K562 (cell line): Measurements from ENCODE around the gene TFEB. TPM values are rescaled to one million over a fixed set of nuclear protein-coding genes. Genes with fewer than 3 reads are reported as not detected.

Source experiments
- ATAC-seq: fragments of 200-7000 bp; cut with Tn5 transposase; 3 replicates; pipeline ENCODE4 v1.9.1; 2020; ENCODE audit warnings: moderate library complexity
- BruUV-seq: library from RNA; stranded (reverse); fragments of 400-500 nt; replicated peaks from 2 replicates; lab custom pipeline; 2021; lab: Mats Ljungman, UMichigan
- CTCF ChIA-PET: fragments of 300-600 bp; formaldehyde crosslinking; extraction: SDS; loops from one replicate; lab custom pipeline; 2021; ENCODE audit warnings: low intra/inter-chr PET ratio; lab: Yijun Ruan, JAX
- POLR2A ChIA-PET: fragments of 300-600, 350-650 bp; sonication (Branson Sonifier 250); formaldehyde crosslinking; extraction: SDS; loops from one replicate; lab custom pipeline; 2021; ENCODE audit warnings: antibody characterized with exemption, inconsistent platforms; lab: Yijun Ruan, JAX
- DNase-seq, 4 experiments: peaks; one replicate each; pipeline versions ENCODE4 v3.0.0 to v3.0.0-alpha.2; 2011 to 2018; ENCODE audit warnings: low spot score in 3 of 4, mixed read lengths in 3 of 4; ENCODE audit errors: extremely low read depth in 1 of 4
- FAIRE-seq: peaks from 2 replicates; lab custom pipeline; 2011; peaks lifted over from hg19 to GRCh38; lab: Jason Lieb, UNC
- H2AFZ ChIP-seq: 2 replicates; pipeline ENCODE4 v1.6.0; 2011; ENCODE audit warnings: low read depth, low read length, control low read depth, inconsistent platforms
- H3K27ac ChIP-seq: fragments of 200-600 bp; 3 replicates; pipeline ENCODE4 v1.8.0; 2011; ENCODE audit warnings: low read depth, mild to moderate bottlenecking, control low read depth, inconsistent platforms, low read length, moderate library complexity, mixed read lengths; ENCODE audit errors: extremely low read depth
- H3K27me3 ChIP-seq, 2 experiments: fragments of 300-600 bp in 1 of 2; 2 replicates in 1 of 2; 3 replicates in 1 of 2; pipeline versions ENCODE4 v1.6.0 to v1.8.0; 2011; ENCODE audit warnings: inconsistent platforms in 2 of 2, low read length in 2 of 2, mild to moderate bottlenecking in 1 of 2, mixed read lengths in 1 of 2, moderate library complexity in 1 of 2; ENCODE audit not compliant: control insufficient read depth in 2 of 2, insufficient read depth in 2 of 2
- H3K36me3 ChIP-seq: fragments of 300-600 bp; 3 replicates; pipeline ENCODE4 v1.8.0; 2011; ENCODE audit warnings: mild to moderate bottlenecking, low read length, inconsistent platforms; ENCODE audit not compliant: control insufficient read depth, insufficient read depth
- H3K4me1 ChIP-seq, 2 experiments: fragments of 200-600 bp in 1 of 2; replicated peaks in 1 of 2; 2 replicates in 1 of 2; 3 replicates in 1 of 2; pipeline versions ENCODE4 v1.5.1 to v1.8.0; 2011; ENCODE audit warnings: inconsistent platforms in 2 of 2, low read length in 2 of 2, mild to moderate bottlenecking in 1 of 2, mixed read lengths in 1 of 2, moderate library complexity in 1 of 2; ENCODE audit not compliant: control insufficient read depth in 2 of 2, insufficient read depth in 2 of 2
- H3K4me2 ChIP-seq: 2 replicates; pipeline ENCODE4 v1.6.1; 2011; ENCODE audit warnings: low read length, control low read depth, inconsistent platforms, mixed read lengths; ENCODE audit not compliant: insufficient read depth
- H3K4me3 ChIP-seq: fragments of 200-600 bp; sonication (generic), shearing (Covaris generic); 2 replicates; pipeline ENCODE4 v1.5.1; 2016; ENCODE audit warnings: control low read depth, inconsistent platforms
- H3K79me2 ChIP-seq: fragments of 200-600 bp; 3 replicates; pipeline ENCODE4 v1.8.0; 2011; ENCODE audit warnings: low read length, inconsistent platforms; ENCODE audit not compliant: control insufficient read depth, insufficient read depth
- H3K9ac ChIP-seq, 2 experiments: 2 replicates each; pipeline versions ENCODE4 v1.6.0 to v1.6.1; 2011; ENCODE audit warnings: low read depth in 2 of 2, low read length in 2 of 2, control low read depth in 1 of 2, inconsistent platforms in 1 of 2, mild to moderate bottlenecking in 1 of 2, mixed read lengths in 1 of 2; ENCODE audit not compliant: insufficient read depth in 1 of 2
- H3K9me1 ChIP-seq: one replicate; pipeline ENCODE4 v1.6.0; 2011; ENCODE audit warnings: inconsistent platforms, mild to moderate bottlenecking, low read length, moderate library complexity; ENCODE audit not compliant: control insufficient read depth, insufficient read depth
- H3K9me3 ChIP-seq: replicated peaks from 2 replicates; pipeline ENCODE4 v1.5.1; 2011; ENCODE audit warnings: low read depth, low read length, inconsistent platforms; ENCODE audit not compliant: control insufficient read depth, insufficient read depth
- H4K20me1 ChIP-seq: replicated peaks from 2 replicates; pipeline ENCODE4 v1.6.1; 2011; ENCODE audit warnings: low read length, inconsistent platforms, mixed read lengths; ENCODE audit not compliant: control insufficient read depth, insufficient read depth
- ARID1B ChIP-seq: fragments of 450-650 bp; IDR thresholded peaks from 2 replicates; pipeline ENCODE4 v1.6.1; 2016; ENCODE audit warnings: antibody characterized with exemption, mild to moderate bottlenecking, inconsistent platforms
- BRF1 ChIP-seq: IDR thresholded peaks from 3 replicates; pipeline ENCODE4 v1.6.1; 2011; ENCODE audit warnings: borderline replicate concordance, mild to moderate bottlenecking; ENCODE audit not compliant: insufficient read length; ENCODE audit errors: extremely low read depth
- CREM ChIP-seq: IDR thresholded peaks from 2 replicates; pipeline ENCODE4 v1.6.1; 2014; ENCODE audit warnings: antibody characterized with exemption, low read depth
- FIP1L1 ChIP-seq: fragments of 200-400 bp; formaldehyde crosslinking; IDR thresholded peaks from 2 replicates; pipeline ENCODE4 v1.6.1; 2018; ENCODE audit warnings: mild to moderate bottlenecking, low read depth, low read length; ENCODE audit not compliant: poor library complexity, severe bottlenecking
- HNRNPL ChIP-seq: fragments of 200-400 bp; formaldehyde crosslinking; IDR thresholded peaks from 2 replicates; pipeline ENCODE4 v1.6.1; 2017; ENCODE audit warnings: low read depth, mild to moderate bottlenecking, low read length
- NFIC ChIP-seq: fragments of 450-650 bp; IDR thresholded peaks from 2 replicates; pipeline ENCODE4 v1.6.1; 2017; ENCODE audit warnings: mild to moderate bottlenecking, inconsistent platforms
- NFIX ChIP-seq: fragments of 250-450 bp; sonication (Bioruptor Pico); IDR thresholded peaks from 2 replicates; pipeline ENCODE4 v1.4.0; 2020; ENCODE audit warnings: low read depth, mild to moderate bottlenecking, moderate library complexity
- NR1H2 ChIP-seq: sonication (generic); formaldehyde crosslinking; IDR thresholded peaks from 2 replicates; pipeline ENCODE4 v1.4.0; 2020; ENCODE audit warnings: mild to moderate bottlenecking, missing genetic modification reagents
- NUFIP1 ChIP-seq: fragments of 450-650 bp; IDR thresholded peaks from 2 replicates; pipeline ENCODE4 v1.6.1; 2018; ENCODE audit not compliant: partially characterized antibody
- RBBP5 ChIP-seq: fragments of 200-600 bp; sonication (generic); IDR thresholded peaks from 2 replicates; pipeline ENCODE4 v1.6.1; 2012; ENCODE audit warnings: borderline replicate concordance, mild to moderate bottlenecking, low read length, control low read depth, inconsistent platforms; ENCODE audit not compliant: insufficient read depth, poor library complexity, severe bottlenecking
- SMARCA5 ChIP-seq: fragments of 450-650 bp; IDR thresholded peaks from 2 replicates; pipeline ENCODE4 v1.6.1; 2016
- ZC3H11A ChIP-seq: IDR thresholded peaks from 2 replicates; pipeline ENCODE4 v1.6.1; 2012; ENCODE audit warnings: low read depth, low read length, improper control_type of control experiment
- ZNF124 ChIP-seq: sonication (generic); formaldehyde crosslinking; IDR thresholded peaks from 2 replicates; pipeline ENCODE4 v1.8.1; 2022; ENCODE audit warnings: missing genetic modification reagents
- ZNF146 ChIP-seq: IDR thresholded peaks from one replicate; pipeline ENCODE4 v1.6.1; 2018; ENCODE audit warnings: missing compliant biosample characterization; ENCODE audit not compliant: unreplicated experiment
- ZNF217 ChIP-seq: sonication (generic); formaldehyde crosslinking; IDR thresholded peaks from 2 replicates; pipeline ENCODE4 v1.8.0; 2022; ENCODE audit warnings: mild to moderate bottlenecking, missing genetic modification reagents
- ZNF232 ChIP-seq: sonication (generic); formaldehyde crosslinking; IDR thresholded peaks from 2 replicates; pipeline ENCODE4 v1.8.0; 2022; ENCODE audit warnings: mild to moderate bottlenecking, missing genetic modification reagents
- ZNF445 ChIP-seq: fragments of 250-450 bp; sonication (Bioruptor Pico); IDR thresholded peaks from 2 replicates; pipeline ENCODE4 v1.4.0; 2020; ENCODE audit warnings: low read depth, mild to moderate bottlenecking, moderate library complexity
- WGBS: fragments of 100-300 bp; shearing (Covaris generic); methylation state at CpG from one replicate; pipeline ENCODE4 v1.1.6; 2016; ENCODE audit warnings: low coverage, mixed read lengths; ENCODE audit not compliant: insufficient coverage; ENCODE audit errors: missing lambda C conversion rate; 5-methylcytosine and 5-hydroxymethylcytosine counted together
- in situ Hi-C: fragments of 300-500 bp; cut with MboI; formaldehyde crosslinking; loops from 4 replicates; pipeline ENCODE4 v1.15.0; 2018; ENCODE audit warnings: inconsistent platforms, mixed read lengths
- intact Hi-C: fragments of 100-400 bp; cut with micrococcal nuclease; formaldehyde crosslinking; loops from 2 replicates; pipeline ENCODE4 v1.14.2; 2022
- polyA plus RNA-seq, 8 experiments: library from polyadenylated mRNA; depleted of rRNA in 4 of 8; stranded (reverse) in 5 of 8; unstranded in 3 of 8; fragments of >200 nt; fragmentation: Nextera tagmentation in 2 of 8; fragmentation: Illumina TruSeq in 1 of 8; extraction: Ambion mirVana in 2 of 8; extraction: Trizol in 1 of 8; gene quantifications; 2 replicates each; pipeline versions ENCODE4 v1.2.1 to v1.2.3, GENCODE V29; 2011 to 2014; ENCODE audit warnings: inconsistent platforms in 1 of 8, missing spikeins in 1 of 8
- total RNA-seq, 7 experiments: library from RNA; depleted of rRNA in 6 of 7; stranded (reverse); fragments of >200 nt in 6 of 7; fragmentation: Illumina TruSeq in 2 of 7; extraction: Trizol in 2 of 7; gene quantifications; 2 replicates each; pipeline versions ENCODE4 v1.2.1 to v1.2.3, GENCODE V29; 2011 to 2021; ENCODE audit warnings: low replicate concordance in 1 of 7
- TF ChIP-seq, protein P1 (sequence below): fragments of 250-450 bp; sonication (Bioruptor Pico); IDR thresholded peaks from 2 replicates; pipeline ENCODE4 v1.8.0; 2021; ENCODE audit warnings: mild to moderate bottlenecking, moderate library complexity

Gene TFEB
- total and polyA plus RNA-seq, 9 of the 15 experiments (the other 6 are each of a cell fraction or from before 2014, with no cell fraction given), result 0.04 to 4.7 (median 2.0) TPM

DNA sequence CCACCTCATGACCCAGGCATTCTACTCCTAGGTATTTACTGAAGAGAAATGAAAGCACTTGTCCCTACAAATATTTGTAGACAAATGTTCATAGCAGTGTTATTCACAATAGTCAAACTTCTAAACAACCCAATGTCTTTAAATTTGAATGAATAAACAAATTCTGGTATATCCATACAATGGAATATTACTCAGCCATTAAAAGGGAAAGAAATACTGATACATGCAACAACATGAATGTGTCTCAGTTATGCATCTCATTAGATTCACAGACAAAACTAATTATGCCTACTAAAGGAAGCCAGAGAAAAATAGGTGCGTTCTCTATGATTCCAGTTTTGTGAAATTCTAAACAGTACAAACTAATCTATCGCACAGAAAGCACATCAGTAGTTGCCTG, 66.4 kb downstream of the TFEB start:
- DNase-seq (no peak), FAIRE-seq (no peak), ATAC-seq (no peak)
- Histone ChIP-seq H3K9ac (no peak overlapping the region), H3K4me2 (no peak overlapping the region), H3K4me1 (no peaks in the 10 kb centered on the region), H3K79me2 (no peaks in the 10 kb centered on the region), H3K9me3 (no peaks in the 10 kb centered on the region), H3K27ac (no peak overlapping the region), H3K27me3 (peaks cover 23 to 37% of the 10 kb centered on the region in 2 experiments; a peak in 4 of 5 replicates), H3K9me1 (no peaks in the 10 kb centered on the region), H3K4me3 (no peak overlapping the region), H2AFZ (no peak overlapping the region), H4K20me1 (no peaks in the 10 kb centered on the region; the same call in 1 of the 2 replicates), H3K36me3 (no peaks in the 10 kb centered on the region)
- no peak for TF ChIP-seq ZNF217 (CRISPR knock-in tag)
- no peak for TF ChIP-seq NFIC
- no peak for TF ChIP-seq ZC3H11A
- TF ChIP-seq NR1H2 (CRISPR knock-in tag), result no peak
- TF ChIP-seq ZNF146 (CRISPR knock-in tag), result peak; percentile 37
- ChIA-PET POLR2A (interaction anchor here (0.7 kb wide), 1 partner anchor 30 kb away, joined by 3 read pairs; no protein-coding TSS in a partner anchor), CTCF (no interaction called here)
- in situ Hi-C loops, result no loop called here
- no TSS peak for BruUV-seq
- intact Hi-C loops, result no loop called here
- 0% methylated on average over 2 of the region's 2 CpGs for WGBS

DNA sequence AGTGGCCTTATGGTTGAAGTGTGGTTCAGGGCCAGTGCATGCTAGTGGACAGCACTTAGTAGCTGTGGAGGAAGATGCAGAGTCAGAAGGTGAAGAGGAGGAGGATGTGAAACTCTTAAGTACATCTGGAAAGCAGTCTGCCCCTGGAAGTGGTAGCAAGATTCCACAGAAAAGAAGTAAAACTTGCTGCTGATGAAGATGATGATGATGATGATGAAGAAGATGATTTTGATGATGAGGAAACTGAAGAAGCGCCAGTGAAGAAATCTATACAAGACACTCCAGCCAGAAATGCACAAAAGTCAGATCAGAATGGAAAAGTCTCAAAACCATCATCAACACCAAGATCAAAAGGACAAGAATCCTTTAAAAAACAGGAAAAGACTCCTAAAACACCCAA, 68.2 kb downstream of the TFEB start:
- BruUV-seq, result no TSS peak
- Histone ChIP-seq H3K9ac (no peak overlapping the region), H3K27me3 (peaks cover 15 to 31% of the 10 kb centered on the region in 2 experiments; a peak in 4 of 5 replicates), H3K4me1 (no peaks in the 10 kb centered on the region), H3K27ac (no peak overlapping the region), H3K9me1 (no peaks in the 10 kb centered on the region), H3K36me3 (no peaks in the 10 kb centered on the region), H3K9me3 (no peaks in the 10 kb centered on the region), H2AFZ (no peak overlapping the region), H3K4me2 (no peak overlapping the region), H3K4me3 (no peak overlapping the region), H4K20me1 (no peaks in the 10 kb centered on the region), H3K79me2 (no peaks in the 10 kb centered on the region)
- WGBS, result 0% methylated on average over 1 of the region's 1 CpG
- ATAC-seq (no peak), DNase-seq (no peak), FAIRE-seq (no peak)
- CTCF ChIA-PET, result interaction anchor here (0.6 to 0.7 kb wide), 2 partner anchors 10 to 655 kb away, joined by 3 to 7 read pairs; no protein-coding TSS in a partner anchor
- intact Hi-C loops (no loop called here), in situ Hi-C loops (no loop called here)
- POLR2A ChIA-PET, result no interaction called here
- TF ChIP-seq RBBP5 (no peak), ZNF445 (CRISPR knock-in tag) (no peak), SMARCA5 (no peak), FIP1L1 (no peak), HNRNPL (no peak), CREM (no peak), NFIX (no peak), ZNF124 (CRISPR knock-in tag) (no peak), ZNF232 (CRISPR knock-in tag) (no peak), NUFIP1 (no peak), BRF1 (no peak), ARID1B (no peak)
- TF ChIP-seq, protein P1, sequence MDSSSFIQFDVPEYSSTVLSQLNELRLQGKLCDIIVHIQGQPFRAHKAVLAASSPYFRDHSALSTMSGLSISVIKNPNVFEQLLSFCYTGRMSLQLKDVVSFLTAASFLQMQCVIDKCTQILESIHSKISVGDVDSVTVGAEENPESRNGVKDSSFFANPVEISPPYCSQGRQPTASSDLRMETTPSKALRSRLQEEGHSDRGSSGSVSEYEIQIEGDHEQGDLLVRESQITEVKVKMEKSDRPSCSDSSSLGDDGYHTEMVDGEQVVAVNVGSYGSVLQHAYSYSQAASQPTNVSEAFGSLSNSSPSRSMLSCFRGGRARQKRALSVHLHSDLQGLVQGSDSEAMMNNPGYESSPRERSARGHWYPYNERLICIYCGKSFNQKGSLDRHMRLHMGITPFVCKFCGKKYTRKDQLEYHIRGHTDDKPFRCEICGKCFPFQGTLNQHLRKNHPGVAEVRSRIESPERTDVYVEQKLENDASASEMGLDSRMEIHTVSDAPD (CRISPR knock-in tag), result no peak
